Lung (tissue), 12 donors: ENCODE measurements around the gene NET1. TPM values are rescaled to one million over a fixed set of nuclear protein-coding genes. Genes with fewer than 3 reads are reported as not detected.

Source experiments
- ATAC-seq: fragments of 200-7000 bp; cut with Tn5 transposase; one replicate; pipeline ENCODE4 v1.9.1; 2020; ENCODE audit warnings: moderate number of reproducible peaks; ENCODE audit not compliant: insufficient read depth, low FRiP score
- DNase-seq, 3 donors: peaks; one replicate each; pipeline ENCODE4 v3.0.0-alpha.2; 2013 to 2017
- H3K27ac ChIP-seq, 2 donors: one replicate each; pipeline ENCODE4 v1.5.1; 2013; ENCODE audit warnings: mild to moderate bottlenecking in 2 of 2, moderate library complexity in 2 of 2, control low read depth in 1 of 2, inconsistent platforms in 1 of 2, low read depth in 1 of 2, low read length in 1 of 2
- H3K27me3 ChIP-seq, 3 donors: one replicate each; pipeline ENCODE4 v1.5.1; 2013; ENCODE audit warnings: low read length in 2 of 3; ENCODE audit not compliant: control insufficient read depth in 3 of 3, insufficient read depth in 3 of 3
- H3K36me3 ChIP-seq, 4 donors: one replicate each; pipeline ENCODE4 v1.5.1; 2013; ENCODE audit warnings: low read length in 4 of 4, mild to moderate bottlenecking in 1 of 4, moderate library complexity in 1 of 4; ENCODE audit not compliant: control insufficient read depth in 4 of 4, insufficient read depth in 4 of 4
- H3K4me1 ChIP-seq, 5 donors: one replicate each; pipeline ENCODE4 v1.5.1; 2013; ENCODE audit warnings: low read length in 5 of 5, mild to moderate bottlenecking in 2 of 5, moderate library complexity in 1 of 5; ENCODE audit not compliant: control insufficient read depth in 5 of 5, insufficient read depth in 5 of 5
- H3K4me3 ChIP-seq: one replicate; pipeline ENCODE4 v1.5.1; 2013; ENCODE audit warnings: mild to moderate bottlenecking, control low read depth, moderate library complexity
- H3K9ac ChIP-seq, 2 donors: one replicate each; pipeline ENCODE4 v1.5.1; 2013; ENCODE audit warnings: low read length in 2 of 2, control low read depth in 1 of 2; ENCODE audit not compliant: insufficient read depth in 1 of 2
- H3K9me3 ChIP-seq, 4 donors: one replicate each; pipeline ENCODE4 v1.5.1; 2013; ENCODE audit warnings: low read length in 3 of 4, mild to moderate bottlenecking in 1 of 4, moderate library complexity in 1 of 4; ENCODE audit not compliant: control insufficient read depth in 4 of 4, insufficient read depth in 3 of 4
- WGBS, 2 donors: extraction: QIAGEN DNeasy Blood & Tissue Kit; methylation state at CpG; one replicate each; pipeline ENCODE4 v1.1.7; 2013; 5-methylcytosine and 5-hydroxymethylcytosine counted together
- polyA plus RNA-seq, 2 donors: library from polyadenylated mRNA; stranded (reverse); fragments of 200-250 nt; gene quantifications; one replicate each; pipeline ENCODE4 v1.2.1, GENCODE V29; 2013
- total RNA-seq, 2 donors: library from RNA; depleted of rRNA in 1 of 2; stranded (reverse); fragments of >200 nt in 1 of 2; gene quantifications; one replicate each; pipeline ENCODE4 v1.2.1, GENCODE V29; 2014 to 2021
- TF ChIP-seq, protein P1 (sequence below): IDR thresholded peaks from 2 replicates; pipeline ENCODE4 v1.5.1; 2012; ENCODE audit warnings: mild to moderate bottlenecking; ENCODE audit errors: control extremely low read depth, extremely low read depth
- donor health status: control.
- donor health status: control.
- donor health status: Bipolar disorder and iron deficiency.
- donor health status: healthy.
- donor health status: DM: yes; HTN: yes; CAD: no.

Gene NET1
- total and polyA plus RNA-seq, 4 donors, result 17.4 to 98.7 (median 35.9) TPM

DNA sequence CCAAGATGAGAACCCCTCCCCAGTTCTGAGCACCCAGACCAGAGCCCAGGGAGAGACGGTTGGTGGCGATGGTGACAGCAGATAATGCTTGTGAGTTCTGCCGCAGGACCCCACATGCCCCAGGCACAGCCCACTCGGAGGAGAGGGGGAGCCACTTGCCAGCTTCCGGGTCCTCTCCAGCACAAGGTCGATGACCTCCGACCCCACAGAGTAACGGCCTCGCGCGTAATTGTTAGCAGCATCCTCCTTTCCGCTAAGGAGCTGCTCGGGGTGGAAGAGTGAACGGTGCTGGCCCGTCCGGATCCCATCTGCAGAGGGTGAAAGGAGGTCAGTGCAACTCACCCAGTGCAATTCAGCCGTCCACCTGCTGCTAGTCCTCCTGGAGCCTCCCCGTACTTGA is 17.2 kb upstream of the NET1 start:
- TF ChIP-seq, protein P1, sequence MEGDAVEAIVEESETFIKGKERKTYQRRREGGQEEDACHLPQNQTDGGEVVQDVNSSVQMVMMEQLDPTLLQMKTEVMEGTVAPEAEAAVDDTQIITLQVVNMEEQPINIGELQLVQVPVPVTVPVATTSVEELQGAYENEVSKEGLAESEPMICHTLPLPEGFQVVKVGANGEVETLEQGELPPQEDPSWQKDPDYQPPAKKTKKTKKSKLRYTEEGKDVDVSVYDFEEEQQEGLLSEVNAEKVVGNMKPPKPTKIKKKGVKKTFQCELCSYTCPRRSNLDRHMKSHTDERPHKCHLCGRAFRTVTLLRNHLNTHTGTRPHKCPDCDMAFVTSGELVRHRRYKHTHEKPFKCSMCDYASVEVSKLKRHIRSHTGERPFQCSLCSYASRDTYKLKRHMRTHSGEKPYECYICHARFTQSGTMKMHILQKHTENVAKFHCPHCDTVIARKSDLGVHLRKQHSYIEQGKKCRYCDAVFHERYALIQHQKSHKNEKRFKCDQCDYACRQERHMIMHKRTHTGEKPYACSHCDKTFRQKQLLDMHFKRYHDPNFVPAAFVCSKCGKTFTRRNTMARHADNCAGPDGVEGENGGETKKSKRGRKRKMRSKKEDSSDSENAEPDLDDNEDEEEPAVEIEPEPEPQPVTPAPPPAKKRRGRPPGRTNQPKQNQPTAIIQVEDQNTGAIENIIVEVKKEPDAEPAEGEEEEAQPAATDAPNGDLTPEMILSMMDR, result no peak
- Histone ChIP-seq H3K36me3 (no peaks in the 10 kb centered on the region), H3K27me3 (no peaks in the 10 kb centered on the region), H3K27ac (no peak overlapping the region), H3K9me3 (peaks cover 0 to 15% (median 6%) of the 10 kb centered on the region in 4 donors), H3K9ac (no peak overlapping the region), H3K4me1 (no peaks in the 10 kb centered on the region), H3K4me3 (no peak overlapping the region)
- ATAC-seq, result no peak
- DNase-seq, result no peak
- 91 to 93% methylated on average over 18 of the region's 18 CpGs for WGBS, 2 donors

DNA sequence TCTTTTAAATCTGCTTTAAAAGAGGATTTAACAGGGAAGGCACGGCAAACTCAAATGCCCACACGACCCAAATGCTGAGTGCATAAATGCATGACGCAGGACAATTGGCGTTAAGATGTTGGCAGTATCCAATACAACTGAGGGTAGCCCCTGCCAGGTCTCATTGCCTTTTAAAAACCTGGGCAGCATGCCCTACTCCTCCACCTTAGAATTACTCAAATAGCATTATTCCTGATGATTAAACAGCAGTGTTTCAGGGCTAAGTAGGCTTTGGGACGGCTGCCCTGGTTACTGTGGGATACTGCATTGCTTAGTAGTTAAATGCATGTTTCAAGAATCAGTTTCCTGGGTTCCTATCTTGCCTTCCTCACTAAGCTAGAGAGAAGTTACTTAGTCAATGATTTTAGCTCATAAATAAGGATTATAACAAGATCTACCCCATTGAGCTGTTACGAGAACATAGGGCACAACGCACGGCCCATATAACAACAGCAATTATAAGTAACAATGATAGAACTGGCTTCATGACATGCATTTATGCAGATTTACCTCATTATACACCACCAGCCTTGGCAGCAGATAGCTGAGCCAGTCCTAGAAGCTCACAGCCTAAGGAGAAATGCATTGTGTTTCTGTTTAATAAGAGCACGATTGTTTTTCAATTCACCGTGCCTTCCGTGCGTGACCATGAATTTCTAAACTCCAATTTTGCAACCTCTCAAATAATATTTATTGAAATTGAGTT is 15.6 kb upstream of the NET1 start:
- ATAC-seq (no peak), DNase-seq (no peak)
- H3K9me3 ChIP-seq, result peaks cover 0 to 4% (median under 1%) of the 10 kb centered on the region in 4 donors
- WGBS, 2 donors, result 90 to 91% methylated on average over 12 of the region's 12 CpGs
- H3K9ac ChIP-seq, result no peak overlapping the region
- H3K36me3 ChIP-seq, result no peaks in the 10 kb centered on the region
- H3K4me3 ChIP-seq, result no peak overlapping the region
- no peak overlapping the region for H3K27ac ChIP-seq
- H3K27me3 ChIP-seq, result no peaks in the 10 kb centered on the region
- TF ChIP-seq, protein P1, result no peak
- no peaks in the 10 kb centered on the region for H3K4me1 ChIP-seq

GRCh38 chr10:5399332-5399731 is 13.0 kb upstream of the NET1 start:
- H3K4me1 ChIP-seq, result peaks cover 0 to 3% (median 0%) of the 10 kb centered on the region in 5 donors
- DNase-seq (no peak), ATAC-seq (no peak)
- H3K9me3 ChIP-seq, result no peaks in the 10 kb centered on the region
- no peaks in the 10 kb centered on the region for H3K36me3 ChIP-seq
- WGBS, 2 donors, result 71 to 80% methylated on average over 6 of the region's 6 CpGs
- H3K9ac ChIP-seq, result no peak overlapping the region
- H3K27me3 ChIP-seq, result no peaks in the 10 kb centered on the region
- H3K4me3 ChIP-seq, result no peak overlapping the region
- H3K27ac ChIP-seq, result no peak overlapping the region
- TF ChIP-seq, protein P1, result no peak
